ENCODE data around the gene GREB1.

DNA sequence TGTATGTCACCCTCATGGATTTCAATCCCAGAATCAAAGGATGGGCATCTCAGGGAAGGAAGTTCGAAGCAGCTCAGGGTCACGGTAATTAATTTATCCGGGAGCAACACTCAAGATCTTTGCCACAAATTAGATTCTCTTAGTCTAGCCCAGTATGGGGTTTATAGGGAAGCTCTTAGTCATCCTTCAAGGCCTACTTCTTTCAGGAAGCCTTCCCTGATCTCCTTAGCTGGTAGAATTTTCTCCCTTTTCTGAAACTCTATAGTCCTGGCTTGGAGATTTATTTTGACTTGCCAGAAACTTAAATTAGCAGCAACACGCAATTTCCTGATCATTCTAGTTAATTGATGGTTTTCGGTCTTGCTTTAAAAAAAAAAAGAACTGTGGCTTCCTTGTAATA is 20.5 kb upstream of the GREB1 start:
- TF ChIP-seq, protein P1, sequence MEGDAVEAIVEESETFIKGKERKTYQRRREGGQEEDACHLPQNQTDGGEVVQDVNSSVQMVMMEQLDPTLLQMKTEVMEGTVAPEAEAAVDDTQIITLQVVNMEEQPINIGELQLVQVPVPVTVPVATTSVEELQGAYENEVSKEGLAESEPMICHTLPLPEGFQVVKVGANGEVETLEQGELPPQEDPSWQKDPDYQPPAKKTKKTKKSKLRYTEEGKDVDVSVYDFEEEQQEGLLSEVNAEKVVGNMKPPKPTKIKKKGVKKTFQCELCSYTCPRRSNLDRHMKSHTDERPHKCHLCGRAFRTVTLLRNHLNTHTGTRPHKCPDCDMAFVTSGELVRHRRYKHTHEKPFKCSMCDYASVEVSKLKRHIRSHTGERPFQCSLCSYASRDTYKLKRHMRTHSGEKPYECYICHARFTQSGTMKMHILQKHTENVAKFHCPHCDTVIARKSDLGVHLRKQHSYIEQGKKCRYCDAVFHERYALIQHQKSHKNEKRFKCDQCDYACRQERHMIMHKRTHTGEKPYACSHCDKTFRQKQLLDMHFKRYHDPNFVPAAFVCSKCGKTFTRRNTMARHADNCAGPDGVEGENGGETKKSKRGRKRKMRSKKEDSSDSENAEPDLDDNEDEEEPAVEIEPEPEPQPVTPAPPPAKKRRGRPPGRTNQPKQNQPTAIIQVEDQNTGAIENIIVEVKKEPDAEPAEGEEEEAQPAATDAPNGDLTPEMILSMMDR (conservative IDR thresholded peaks at IDR 0.05; ENCODE audit: low read depth, low read length), result no peak
- no peak for TF ChIP-seq EZH2 (IDR thresholded peaks at IDR 0.05; ENCODE audit: borderline replicate concordance, low read depth, low read length, poor library complexity, severe bottlenecking)
